WTC11 (cell line): ENCODE data around the gene MGAT4A. TPM values are rescaled to one million over a fixed set of nuclear protein-coding genes. Genes with fewer than 3 reads are reported as not detected.

Experiments
- ATAC-seq: fragments of 200-7000 bp; cut with Tn5 transposase; 2 replicates; pipeline ENCODE4 v1.10.0; 2021; ENCODE audit warnings: mild to moderate bottlenecking, moderate library complexity
- CTCF ChIA-PET: fragments of 300-600 bp; sonication (Branson Sonifier 250); formaldehyde crosslinking; loops from one replicate; lab custom pipeline; 2021; ENCODE audit warnings: antibody characterized with exemption; lab: Charles Lee
- POLR2A ChIA-PET: fragments of 350-600 bp; sonication (Branson Sonifier 250); formaldehyde crosslinking; loops from one replicate; lab custom pipeline; 2021; ENCODE audit warnings: antibody characterized with exemption; lab: Charles Lee
- DNase-seq: peaks from one replicate; pipeline ENCODE4 v3.0.0; 2021; ENCODE audit warnings: low spot score
- H3K27ac Mint-ChIP-seq: 2 replicates; pipeline ENCODE4 v1.8.0; 2021; ENCODE audit warnings: mixed read lengths
- H3K27me3 Mint-ChIP-seq: 2 replicates; pipeline ENCODE4 v1.8.0; 2021; ENCODE audit warnings: low read depth, mild to moderate bottlenecking, moderate library complexity, mixed read lengths
- H3K36me3 Mint-ChIP-seq: 2 replicates; pipeline ENCODE4 v1.8.0; 2021; ENCODE audit warnings: mixed read lengths
- H3K4me1 Mint-ChIP-seq: 2 replicates; pipeline ENCODE4 v1.8.0; 2022; ENCODE audit warnings: mixed read lengths
- H3K4me3 Mint-ChIP-seq: 2 replicates; pipeline ENCODE4 v1.8.0; 2021; ENCODE audit warnings: mild to moderate bottlenecking, moderate library complexity, mixed read lengths
- H3K9me3 Mint-ChIP-seq: 2 replicates; pipeline ENCODE4 v1.8.0; 2021; ENCODE audit warnings: mixed read lengths
- ELF4 ChIP-seq: sonication (generic); formaldehyde crosslinking; IDR thresholded peaks from 2 replicates; pipeline ENCODE4 v1.8.1; 2022; ENCODE audit warnings: low read depth, mild to moderate bottlenecking, moderate library complexity, missing genetic modification reagents
- NR1H2 ChIP-seq: sonication (generic); formaldehyde crosslinking; IDR thresholded peaks from 2 replicates; pipeline ENCODE4 v1.9.0; 2021; ENCODE audit warnings: mild to moderate bottlenecking, moderate library complexity, missing genetic modification reagents
- SMAD4 ChIP-seq: sonication (generic); formaldehyde crosslinking; IDR thresholded peaks from 2 replicates; pipeline ENCODE4 v1.8.0; 2022; ENCODE audit warnings: mild to moderate bottlenecking, missing genetic modification reagents
- SP1 ChIP-seq: sonication (generic); formaldehyde crosslinking; conservative IDR thresholded peaks from 2 replicates; pipeline ENCODE4 v1.8.1; 2022; ENCODE audit warnings: missing genetic modification reagents
- TEAD4 ChIP-seq: sonication (generic); formaldehyde crosslinking; IDR thresholded peaks from 2 replicates; pipeline ENCODE4 v1.8.0; 2022; ENCODE audit warnings: mild to moderate bottlenecking, missing genetic modification reagents
- ZBTB21 ChIP-seq: sonication (generic); formaldehyde crosslinking; IDR thresholded peaks from 2 replicates; pipeline ENCODE4 v1.8.1; 2023; ENCODE audit warnings: mild to moderate bottlenecking, missing genetic modification reagents, borderline replicate concordance
- ZNF317 ChIP-seq: sonication (generic); formaldehyde crosslinking; IDR thresholded peaks from 2 replicates; pipeline ENCODE4 v1.8.1; 2023; ENCODE audit warnings: low read depth, mild to moderate bottlenecking, moderate library complexity, missing genetic modification reagents, borderline replicate concordance
- ZNF416 ChIP-seq: fragments of 250-450 bp; sonication (Bioruptor Pico); IDR thresholded peaks from 2 replicates; pipeline ENCODE4 v1.9.0; 2021; ENCODE audit warnings: mild to moderate bottlenecking, inconsistent platforms
- total RNA-seq: library from RNA; stranded (reverse); gene quantifications from 3 replicates; pipeline ENCODE4 v1.2.3, GENCODE V29; 2021
- TF ChIP-seq, protein P1 (sequence below): sonication (generic); formaldehyde crosslinking; IDR thresholded peaks from 2 replicates; pipeline ENCODE4 v1.8.0; 2023; ENCODE audit warnings: mild to moderate bottlenecking, missing genetic modification reagents
- TF ChIP-seq, protein P2 (sequence below): fragments of 250-450 bp; sonication (Bioruptor Pico); IDR thresholded peaks from 2 replicates; pipeline ENCODE4 v2.1.2; 2022; ENCODE audit warnings: mild to moderate bottlenecking, moderate library complexity
- TF ChIP-seq, protein P3 (sequence below): sonication (generic); formaldehyde crosslinking; IDR thresholded peaks from 2 replicates; pipeline ENCODE4 v1.8.0; 2023; ENCODE audit warnings: missing genetic modification reagents, mild to moderate bottlenecking, borderline replicate concordance
- TF ChIP-seq, protein P4 (sequence below): sonication (generic); formaldehyde crosslinking; IDR thresholded peaks from 2 replicates; pipeline ENCODE4 v1.8.1; 2023; ENCODE audit warnings: mild to moderate bottlenecking, moderate library complexity, missing genetic modification reagents
- TF ChIP-seq, protein P5 (sequence below): fragments of 250-450 bp; sonication (Bioruptor Pico); conservative IDR thresholded peaks from 2 replicates; pipeline ENCODE4 v1.9.0; 2021; ENCODE audit warnings: mild to moderate bottlenecking
- TF ChIP-seq, protein P6 (sequence below): sonication (generic); formaldehyde crosslinking; IDR thresholded peaks from 2 replicates; pipeline ENCODE4 v1.8.0; 2022; ENCODE audit warnings: mild to moderate bottlenecking, missing genetic modification reagents
- TF ChIP-seq, protein P7 (sequence below): fragments of 250-450 bp; sonication (Bioruptor Pico); IDR thresholded peaks from 2 replicates; pipeline ENCODE4 v1.9.0; 2021; ENCODE audit warnings: mild to moderate bottlenecking

Gene MGAT4A
- total RNA-seq, 1 experiment from 2014 or later, result 6.7 TPM

DNA sequence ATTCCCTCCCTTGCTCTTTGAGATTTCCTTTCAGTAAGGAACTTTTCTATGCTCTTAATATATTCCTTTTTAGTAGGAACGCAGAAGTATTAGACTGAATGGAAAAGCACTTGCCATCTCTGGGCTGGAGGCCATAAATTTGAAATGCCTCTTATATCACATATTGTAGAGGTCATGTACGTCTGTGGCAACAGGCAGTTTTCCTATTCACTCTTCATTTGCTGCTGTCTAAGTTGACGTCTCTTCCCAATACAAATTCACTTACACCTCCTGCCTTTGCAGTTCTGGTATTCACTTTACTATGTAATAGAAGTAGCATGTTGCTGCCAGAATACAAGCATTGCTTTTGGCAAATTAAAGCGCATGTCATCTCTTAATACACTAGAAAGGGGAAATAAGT is 34.7 kb downstream of the MGAT4A start:
- TF ChIP-seq ELF4, result no peak
- no peak for TF ChIP-seq SP1 (CRISPR knock-in tag)
- TF ChIP-seq, protein P1, sequence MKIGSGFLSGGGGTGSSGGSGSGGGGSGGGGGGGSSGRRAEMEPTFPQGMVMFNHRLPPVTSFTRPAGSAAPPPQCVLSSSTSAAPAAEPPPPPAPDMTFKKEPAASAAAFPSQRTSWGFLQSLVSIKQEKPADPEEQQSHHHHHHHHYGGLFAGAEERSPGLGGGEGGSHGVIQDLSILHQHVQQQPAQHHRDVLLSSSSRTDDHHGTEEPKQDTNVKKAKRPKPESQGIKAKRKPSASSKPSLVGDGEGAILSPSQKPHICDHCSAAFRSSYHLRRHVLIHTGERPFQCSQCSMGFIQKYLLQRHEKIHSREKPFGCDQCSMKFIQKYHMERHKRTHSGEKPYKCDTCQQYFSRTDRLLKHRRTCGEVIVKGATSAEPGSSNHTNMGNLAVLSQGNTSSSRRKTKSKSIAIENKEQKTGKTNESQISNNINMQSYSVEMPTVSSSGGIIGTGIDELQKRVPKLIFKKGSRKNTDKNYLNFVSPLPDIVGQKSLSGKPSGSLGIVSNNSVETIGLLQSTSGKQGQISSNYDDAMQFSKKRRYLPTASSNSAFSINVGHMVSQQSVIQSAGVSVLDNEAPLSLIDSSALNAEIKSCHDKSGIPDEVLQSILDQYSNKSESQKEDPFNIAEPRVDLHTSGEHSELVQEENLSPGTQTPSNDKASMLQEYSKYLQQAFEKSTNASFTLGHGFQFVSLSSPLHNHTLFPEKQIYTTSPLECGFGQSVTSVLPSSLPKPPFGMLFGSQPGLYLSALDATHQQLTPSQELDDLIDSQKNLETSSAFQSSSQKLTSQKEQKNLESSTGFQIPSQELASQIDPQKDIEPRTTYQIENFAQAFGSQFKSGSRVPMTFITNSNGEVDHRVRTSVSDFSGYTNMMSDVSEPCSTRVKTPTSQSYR, result no peak
- TF ChIP-seq, protein P2, sequence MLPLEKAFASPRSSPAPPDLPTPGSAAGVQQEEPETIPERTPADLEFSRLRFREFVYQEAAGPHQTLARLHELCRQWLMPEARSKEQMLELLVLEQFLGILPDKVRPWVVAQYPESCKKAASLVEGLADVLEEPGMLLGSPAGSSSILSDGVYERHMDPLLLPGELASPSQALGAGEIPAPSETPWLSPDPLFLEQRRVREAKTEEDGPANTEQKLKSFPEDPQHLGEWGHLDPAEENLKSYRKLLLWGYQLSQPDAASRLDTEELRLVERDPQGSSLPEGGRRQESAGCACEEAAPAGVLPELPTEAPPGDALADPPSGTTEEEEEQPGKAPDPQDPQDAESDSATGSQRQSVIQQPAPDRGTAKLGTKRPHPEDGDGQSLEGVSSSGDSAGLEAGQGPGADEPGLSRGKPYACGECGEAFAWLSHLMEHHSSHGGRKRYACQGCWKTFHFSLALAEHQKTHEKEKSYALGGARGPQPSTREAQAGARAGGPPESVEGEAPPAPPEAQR (CRISPR knock-in tag), result no peak
- no peak for TF ChIP-seq NR1H2
- TF ChIP-seq, protein P3, sequence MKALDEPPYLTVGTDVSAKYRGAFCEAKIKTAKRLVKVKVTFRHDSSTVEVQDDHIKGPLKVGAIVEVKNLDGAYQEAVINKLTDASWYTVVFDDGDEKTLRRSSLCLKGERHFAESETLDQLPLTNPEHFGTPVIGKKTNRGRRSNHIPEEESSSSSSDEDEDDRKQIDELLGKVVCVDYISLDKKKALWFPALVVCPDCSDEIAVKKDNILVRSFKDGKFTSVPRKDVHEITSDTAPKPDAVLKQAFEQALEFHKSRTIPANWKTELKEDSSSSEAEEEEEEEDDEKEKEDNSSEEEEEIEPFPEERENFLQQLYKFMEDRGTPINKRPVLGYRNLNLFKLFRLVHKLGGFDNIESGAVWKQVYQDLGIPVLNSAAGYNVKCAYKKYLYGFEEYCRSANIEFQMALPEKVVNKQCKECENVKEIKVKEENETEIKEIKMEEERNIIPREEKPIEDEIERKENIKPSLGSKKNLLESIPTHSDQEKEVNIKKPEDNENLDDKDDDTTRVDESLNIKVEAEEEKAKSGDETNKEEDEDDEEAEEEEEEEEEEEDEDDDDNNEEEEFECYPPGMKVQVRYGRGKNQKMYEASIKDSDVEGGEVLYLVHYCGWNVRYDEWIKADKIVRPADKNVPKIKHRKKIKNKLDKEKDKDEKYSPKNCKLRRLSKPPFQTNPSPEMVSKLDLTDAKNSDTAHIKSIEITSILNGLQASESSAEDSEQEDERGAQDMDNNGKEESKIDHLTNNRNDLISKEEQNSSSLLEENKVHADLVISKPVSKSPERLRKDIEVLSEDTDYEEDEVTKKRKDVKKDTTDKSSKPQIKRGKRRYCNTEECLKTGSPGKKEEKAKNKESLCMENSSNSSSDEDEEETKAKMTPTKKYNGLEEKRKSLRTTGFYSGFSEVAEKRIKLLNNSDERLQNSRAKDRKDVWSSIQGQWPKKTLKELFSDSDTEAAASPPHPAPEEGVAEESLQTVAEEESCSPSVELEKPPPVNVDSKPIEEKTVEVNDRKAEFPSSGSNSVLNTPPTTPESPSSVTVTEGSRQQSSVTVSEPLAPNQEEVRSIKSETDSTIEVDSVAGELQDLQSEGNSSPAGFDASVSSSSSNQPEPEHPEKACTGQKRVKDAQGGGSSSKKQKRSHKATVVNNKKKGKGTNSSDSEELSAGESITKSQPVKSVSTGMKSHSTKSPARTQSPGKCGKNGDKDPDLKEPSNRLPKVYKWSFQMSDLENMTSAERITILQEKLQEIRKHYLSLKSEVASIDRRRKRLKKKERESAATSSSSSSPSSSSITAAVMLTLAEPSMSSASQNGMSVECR (CRISPR knock-in tag), result no peak
- TF ChIP-seq ZNF317 (CRISPR knock-in tag), result no peak
- TF ChIP-seq, protein P4, sequence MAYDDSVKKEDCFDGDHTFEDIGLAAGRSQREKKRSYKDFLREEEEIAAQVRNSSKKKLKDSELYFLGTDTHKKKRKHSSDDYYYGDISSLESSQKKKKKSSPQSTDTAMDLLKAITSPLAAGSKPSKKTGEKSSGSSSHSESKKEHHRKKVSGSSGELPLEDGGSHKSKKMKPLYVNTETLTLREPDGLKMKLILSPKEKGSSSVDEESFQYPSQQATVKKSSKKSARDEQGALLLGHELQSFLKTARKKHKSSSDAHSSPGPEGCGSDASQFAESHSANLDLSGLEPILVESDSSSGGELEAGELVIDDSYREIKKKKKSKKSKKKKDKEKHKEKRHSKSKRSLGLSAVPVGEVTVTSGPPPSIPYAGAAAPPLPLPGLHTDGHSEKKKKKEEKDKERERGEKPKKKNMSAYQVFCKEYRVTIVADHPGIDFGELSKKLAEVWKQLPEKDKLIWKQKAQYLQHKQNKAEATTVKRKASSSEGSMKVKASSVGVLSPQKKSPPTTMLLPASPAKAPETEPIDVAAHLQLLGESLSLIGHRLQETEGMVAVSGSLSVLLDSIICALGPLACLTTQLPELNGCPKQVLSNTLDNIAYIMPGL (CRISPR knock-in tag), result no peak
- no peak for TF ChIP-seq SMAD4
- no peak for TF ChIP-seq ZNF416 (CRISPR knock-in tag)
- TF ChIP-seq, protein P5, sequence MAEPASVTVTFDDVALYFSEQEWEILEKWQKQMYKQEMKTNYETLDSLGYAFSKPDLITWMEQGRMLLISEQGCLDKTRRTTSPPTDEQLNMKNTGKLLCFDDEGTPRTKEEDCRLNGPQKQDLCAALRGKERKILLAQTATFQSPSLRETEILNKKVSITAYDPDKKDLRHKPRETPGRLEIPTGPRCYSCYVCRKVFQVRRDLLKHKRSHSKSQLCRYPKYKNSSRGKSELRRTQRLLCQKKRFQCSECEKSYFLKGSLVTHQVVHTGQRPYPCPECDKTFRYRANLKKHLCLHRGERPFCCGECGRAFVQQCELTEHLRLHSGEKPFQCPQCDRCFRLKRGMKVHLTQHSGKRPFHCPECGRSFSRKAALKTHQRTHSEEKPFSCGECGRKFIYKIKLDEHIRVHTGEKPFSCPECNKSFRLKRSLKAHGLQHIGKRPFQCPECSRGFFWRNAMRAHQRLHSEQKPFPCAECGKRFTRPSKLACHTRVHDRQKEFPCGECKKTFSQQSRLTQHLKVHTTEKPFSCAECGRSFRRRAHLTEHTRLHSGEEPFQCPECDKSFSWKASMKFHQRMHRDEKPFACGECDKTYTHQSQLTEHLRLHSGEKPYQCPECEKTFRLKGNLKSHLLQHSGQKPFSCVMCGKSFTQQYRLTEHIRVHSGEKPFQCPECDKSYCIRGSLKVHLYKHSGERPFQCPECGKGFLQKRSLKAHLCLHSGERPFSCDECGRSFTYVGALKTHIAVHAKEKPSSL (CRISPR knock-in tag), result no peak
- TF ChIP-seq, protein P6, sequence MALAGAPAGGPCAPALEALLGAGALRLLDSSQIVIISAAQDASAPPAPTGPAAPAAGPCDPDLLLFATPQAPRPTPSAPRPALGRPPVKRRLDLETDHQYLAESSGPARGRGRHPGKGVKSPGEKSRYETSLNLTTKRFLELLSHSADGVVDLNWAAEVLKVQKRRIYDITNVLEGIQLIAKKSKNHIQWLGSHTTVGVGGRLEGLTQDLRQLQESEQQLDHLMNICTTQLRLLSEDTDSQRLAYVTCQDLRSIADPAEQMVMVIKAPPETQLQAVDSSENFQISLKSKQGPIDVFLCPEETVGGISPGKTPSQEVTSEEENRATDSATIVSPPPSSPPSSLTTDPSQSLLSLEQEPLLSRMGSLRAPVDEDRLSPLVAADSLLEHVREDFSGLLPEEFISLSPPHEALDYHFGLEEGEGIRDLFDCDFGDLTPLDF (CRISPR knock-in tag), result no peak
- TF ChIP-seq, protein P7, sequence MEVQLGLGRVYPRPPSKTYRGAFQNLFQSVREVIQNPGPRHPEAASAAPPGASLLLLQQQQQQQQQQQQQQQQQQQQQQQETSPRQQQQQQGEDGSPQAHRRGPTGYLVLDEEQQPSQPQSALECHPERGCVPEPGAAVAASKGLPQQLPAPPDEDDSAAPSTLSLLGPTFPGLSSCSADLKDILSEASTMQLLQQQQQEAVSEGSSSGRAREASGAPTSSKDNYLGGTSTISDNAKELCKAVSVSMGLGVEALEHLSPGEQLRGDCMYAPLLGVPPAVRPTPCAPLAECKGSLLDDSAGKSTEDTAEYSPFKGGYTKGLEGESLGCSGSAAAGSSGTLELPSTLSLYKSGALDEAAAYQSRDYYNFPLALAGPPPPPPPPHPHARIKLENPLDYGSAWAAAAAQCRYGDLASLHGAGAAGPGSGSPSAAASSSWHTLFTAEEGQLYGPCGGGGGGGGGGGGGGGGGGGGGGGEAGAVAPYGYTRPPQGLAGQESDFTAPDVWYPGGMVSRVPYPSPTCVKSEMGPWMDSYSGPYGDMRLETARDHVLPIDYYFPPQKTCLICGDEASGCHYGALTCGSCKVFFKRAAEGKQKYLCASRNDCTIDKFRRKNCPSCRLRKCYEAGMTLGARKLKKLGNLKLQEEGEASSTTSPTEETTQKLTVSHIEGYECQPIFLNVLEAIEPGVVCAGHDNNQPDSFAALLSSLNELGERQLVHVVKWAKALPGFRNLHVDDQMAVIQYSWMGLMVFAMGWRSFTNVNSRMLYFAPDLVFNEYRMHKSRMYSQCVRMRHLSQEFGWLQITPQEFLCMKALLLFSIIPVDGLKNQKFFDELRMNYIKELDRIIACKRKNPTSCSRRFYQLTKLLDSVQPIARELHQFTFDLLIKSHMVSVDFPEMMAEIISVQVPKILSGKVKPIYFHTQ (CRISPR knock-in tag), result no peak
- no peak for TF ChIP-seq TEAD4 (CRISPR knock-in tag)
- TF ChIP-seq ZBTB21 (CRISPR knock-in tag), result no peak
- Mint-ChIP-seq H3K36me3 (no peaks in the 10 kb centered on the region), H3K9me3 (no peaks in the 10 kb centered on the region), H3K4me1 (no peaks in the 10 kb centered on the region), H3K27me3 (no peaks in the 10 kb centered on the region; the same call in 1 of the 2 replicates), H3K27ac (no peak overlapping the region), H3K4me3 (no peak overlapping the region)
- ChIA-PET CTCF (no interaction called here), POLR2A (no interaction called here)
- DNase-seq, result no peak
- ATAC-seq, result no peak
